AG09309 (cell line): ENCODE results near the gene RXRG.

Experiments
- DNase-seq: peaks from one replicate; pipeline ENCODE4 v3.0.0-alpha.2; 2010; ENCODE audit warnings: low read depth
- H3K4me3 ChIP-seq: 2 replicates; pipeline ENCODE4 v1.5.1; 2011; ENCODE audit warnings: mild to moderate bottlenecking, low read depth, low read length, moderate library complexity; ENCODE audit not compliant: control insufficient read depth
- CTCF ChIP-seq: IDR thresholded peaks from 2 replicates; pipeline ENCODE4 v1.5.1; 2011; ENCODE audit warnings: mild to moderate bottlenecking, low read depth, low read length, inconsistent platforms; ENCODE audit not compliant: insufficient read depth, control insufficient read depth; ENCODE audit errors: missing control alignments

The RXRG gene

GRCh38 chr1:165444897-165445370, at the start of gene RXRG:
Gene RXRG, minus strand, starts transcription at chr1:165445126. Its CDS starts 233 bp downstream, at chr1:165444893.
- no peak for TF ChIP-seq CTCF
- no peak within 1 kb of the TSS for H3K4me3 ChIP-seq
- DNase-seq, result no peak

- DNase-seq, result no peak
- no peak overlapping the region for H3K4me3 ChIP-seq
- TF ChIP-seq CTCF, result no peak
Observed at GRCh38 chr1:165492845-165493373, 48.0 kb upstream of the RXRG start.

- no peak for DNase-seq
- no peak for TF ChIP-seq CTCF
- H3K4me3 ChIP-seq, result no peak overlapping the region
Observed at GRCh38 chr1:165490175-165490574, 45.2 kb upstream of the RXRG start.

- no peak overlapping the region for H3K4me3 ChIP-seq
- no peak for TF ChIP-seq CTCF
- DNase-seq, result no peak
Observed at GRCh38 chr1:165487921-165488320, 43.0 kb upstream of the RXRG start.

- no peak for TF ChIP-seq CTCF
- DNase-seq, result no peak
Observed at GRCh38 chr1:165486663-165487062, 41.7 kb upstream of the RXRG start.

GRCh38 chr1:165485716-165486115, 40.8 kb upstream of the RXRG start:
- no peak for TF ChIP-seq CTCF
- no peak overlapping the region for H3K4me3 ChIP-seq
- no peak for DNase-seq

More at GRCh38 chr1:165486663-165487062, 41.7 kb upstream of the RXRG start:
- no peak overlapping the region for H3K4me3 ChIP-seq

- no peak for TF ChIP-seq CTCF
- no peak overlapping the region for H3K4me3 ChIP-seq
- no peak for DNase-seq
Observed at GRCh38 chr1:165484532-165484931, 39.6 kb upstream of the RXRG start.
